ENCODE measurements around the gene RIPK4.
A peak's percentile ranks its signal among the peaks of the same experiment; 100 is the strongest.

Gene RIPK4

GRCh38 chr21:41768437-41769042 lies 1.7 kb upstream of the RIPK4 start:
- DNase-seq (ENCODE audit: low spot score) = peak; percentile 99

DNA sequence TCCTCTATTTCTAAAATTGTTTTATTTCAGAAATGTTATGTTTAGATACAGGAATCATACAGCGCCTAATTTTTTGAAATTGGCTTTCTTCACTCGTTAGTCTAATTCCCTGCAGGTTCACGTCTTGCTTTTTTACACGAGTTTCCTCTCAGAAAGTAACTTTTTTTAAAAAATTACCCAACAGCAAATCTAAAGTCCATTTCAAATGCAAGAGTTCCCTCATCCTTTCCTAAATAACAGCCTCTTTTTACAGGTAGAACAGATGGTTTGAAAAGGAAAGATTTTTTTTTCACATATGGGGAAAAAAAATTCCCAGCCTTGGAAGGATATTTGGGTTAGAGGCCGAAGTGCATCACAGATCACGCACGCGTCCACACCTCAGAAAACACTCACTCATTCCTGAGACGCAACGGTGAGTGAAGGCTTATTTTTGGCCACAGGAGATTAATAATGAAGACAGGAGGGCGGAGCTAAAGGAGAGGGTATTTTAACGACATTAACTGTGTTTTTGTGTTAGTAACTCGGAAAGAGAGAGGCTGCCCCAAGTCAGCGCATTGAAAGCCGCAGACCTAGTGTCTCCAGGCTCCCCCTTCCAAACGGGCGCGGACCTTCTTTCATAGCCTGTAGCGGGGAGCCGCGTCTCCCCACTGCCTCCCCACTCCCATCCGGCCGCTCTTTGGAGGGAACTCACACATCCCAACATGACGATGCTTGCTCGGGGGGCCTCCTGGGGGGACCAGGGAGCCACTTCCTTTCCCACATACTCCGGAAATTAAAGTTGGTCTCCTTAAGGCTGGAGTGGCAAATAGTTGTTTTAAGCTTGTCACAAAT lies 969 bp upstream of the RIPK4 start:
- DNase-seq (ENCODE audit: low spot score) = peak; percentile 61

DNA sequence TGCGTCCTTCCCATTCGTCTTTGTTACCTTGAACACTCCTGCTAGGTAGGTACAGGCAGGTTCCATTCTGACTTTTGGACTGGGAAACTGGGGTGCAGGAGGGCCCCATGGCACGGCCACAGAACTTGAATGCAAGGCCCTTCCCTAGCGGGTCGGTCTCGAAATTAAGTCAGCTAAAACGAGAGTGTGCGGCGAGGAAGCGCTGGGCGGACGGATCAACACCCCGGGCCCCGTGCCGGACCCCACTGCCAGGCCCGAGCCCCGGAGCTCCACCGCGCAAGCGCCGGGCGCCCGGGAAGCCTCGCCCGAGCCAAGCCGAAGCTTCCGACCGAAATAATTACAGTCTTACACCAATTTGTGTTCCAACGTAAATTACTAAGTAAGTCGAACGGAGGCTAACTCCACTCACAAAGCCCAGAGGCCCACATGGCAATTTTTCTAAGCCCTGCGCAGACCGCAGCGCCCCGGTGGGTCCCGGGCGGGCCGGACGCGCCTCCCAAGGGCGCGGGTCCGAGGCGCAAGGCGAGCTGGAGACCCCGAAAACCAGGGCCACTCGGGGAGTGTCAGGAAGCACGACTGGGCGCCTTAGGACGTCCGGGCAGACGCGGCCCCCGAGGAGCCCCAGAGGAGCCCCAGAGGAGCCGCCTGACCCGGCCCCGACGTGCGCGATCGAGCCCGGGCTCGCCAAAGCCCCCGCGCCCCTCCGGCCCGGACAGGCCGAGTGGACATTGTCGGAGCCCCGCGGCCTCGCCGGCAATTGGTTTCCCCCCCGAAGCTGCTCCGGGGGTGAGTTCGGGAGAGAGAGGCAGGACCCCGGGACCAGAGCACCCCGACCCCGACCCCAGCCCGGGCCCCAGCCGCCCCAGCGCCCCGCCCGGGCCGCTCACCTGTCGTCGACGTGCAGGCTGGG lies 624 bp downstream of the RIPK4 start:
- DNase-seq (ENCODE audit: low spot score) = no peak

GRCh38 chr21:41765420-41765821 lies 1.4 kb downstream of the RIPK4 start:
- DNase-seq (ENCODE audit: low spot score) = no peak

DNA sequence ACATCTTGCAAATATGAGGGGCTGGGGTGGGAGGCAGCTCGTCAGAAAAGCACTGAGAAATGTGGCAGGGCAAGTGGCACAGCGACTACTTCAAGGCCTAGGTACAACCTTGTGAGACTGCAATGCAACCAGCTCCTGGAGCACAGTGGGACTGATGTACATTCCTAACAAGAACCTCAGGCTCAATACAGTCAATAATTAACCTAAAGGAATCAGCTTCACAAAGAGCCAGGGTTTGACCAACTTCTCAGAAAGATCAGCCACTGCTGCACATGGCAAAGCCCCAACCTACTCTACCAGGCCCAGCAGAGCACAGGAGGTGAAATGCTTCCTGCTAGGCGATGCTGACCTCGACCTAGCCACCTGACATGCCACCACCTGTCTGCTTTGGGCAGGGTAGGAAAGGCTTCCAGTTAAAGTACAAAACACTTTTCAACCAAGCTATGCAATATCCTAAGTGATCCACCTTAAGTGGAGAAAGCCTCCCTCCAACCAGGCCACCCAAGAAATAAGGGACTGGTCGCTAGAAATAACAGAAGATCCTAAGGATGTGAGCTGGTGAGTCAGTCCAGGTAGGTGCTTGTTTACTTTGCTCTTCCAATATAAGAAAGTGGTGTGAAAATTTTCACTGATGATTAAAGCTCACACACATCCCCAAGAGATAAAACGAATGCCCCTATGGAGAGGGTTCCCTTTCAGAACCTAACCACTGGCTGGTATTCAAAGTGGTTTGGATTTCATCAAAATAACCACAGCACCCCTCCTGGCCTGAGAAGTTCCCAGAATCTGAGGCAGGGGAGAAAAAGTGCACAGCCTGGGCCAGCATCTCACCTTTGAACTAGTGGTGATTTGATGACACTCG lies 2.1 kb downstream of the RIPK4 start:
- peak; percentile 39 for DNase-seq (ENCODE audit: low spot score)

DNA sequence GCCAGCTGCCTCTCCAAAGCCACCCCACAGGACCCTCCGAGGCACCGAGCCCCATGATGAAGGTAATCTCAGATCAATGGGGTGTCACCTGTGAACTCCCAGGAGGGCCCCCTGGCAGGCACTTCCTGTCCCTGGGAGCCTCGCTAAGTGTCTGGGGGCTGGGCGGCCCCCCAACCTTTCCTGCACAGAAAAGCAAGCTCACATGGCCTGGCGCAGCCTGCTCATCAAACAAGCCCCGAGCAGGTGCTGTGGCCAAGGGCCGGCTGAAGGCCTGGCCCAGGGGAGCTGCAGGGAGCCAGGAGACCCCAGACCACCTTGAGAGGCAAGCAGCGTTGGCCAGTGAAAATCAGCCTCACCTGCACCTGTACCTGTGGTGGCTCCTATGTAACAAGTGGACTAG lies 2.9 kb downstream of the RIPK4 start:
- DNase-seq (ENCODE audit: low spot score) = no peak

GRCh38 chr21:41763398-41763931 lies 3.4 kb downstream of the RIPK4 start:
- no peak for DNase-seq (ENCODE audit: low spot score)

DNA sequence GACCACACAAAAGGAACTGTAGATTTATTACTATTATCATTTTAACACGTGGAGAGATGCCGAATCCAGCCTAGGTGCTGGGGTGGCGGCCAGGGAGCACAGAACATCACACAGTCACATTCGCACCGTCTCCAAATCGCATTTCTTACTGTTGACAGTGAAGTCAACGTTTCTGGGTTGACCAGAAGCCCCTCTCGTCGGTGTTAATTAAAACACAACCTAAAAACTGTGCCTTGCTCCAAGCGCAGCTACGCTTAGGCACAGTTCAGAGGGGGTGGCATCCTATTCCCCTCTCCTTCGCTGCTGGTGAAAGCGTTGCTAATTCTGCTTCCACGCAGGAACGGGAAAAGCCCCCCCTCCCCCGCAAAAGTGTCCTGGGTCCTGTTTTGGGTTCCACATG lies 4.1 kb downstream of the RIPK4 start:
- DNase-seq (ENCODE audit: low spot score) = no peak

- DNase-seq (ENCODE audit: low spot score) = no peak
Observed at GRCh38 chr21:41761934-41762635, 4.8 kb downstream of the RIPK4 start.

DNA sequence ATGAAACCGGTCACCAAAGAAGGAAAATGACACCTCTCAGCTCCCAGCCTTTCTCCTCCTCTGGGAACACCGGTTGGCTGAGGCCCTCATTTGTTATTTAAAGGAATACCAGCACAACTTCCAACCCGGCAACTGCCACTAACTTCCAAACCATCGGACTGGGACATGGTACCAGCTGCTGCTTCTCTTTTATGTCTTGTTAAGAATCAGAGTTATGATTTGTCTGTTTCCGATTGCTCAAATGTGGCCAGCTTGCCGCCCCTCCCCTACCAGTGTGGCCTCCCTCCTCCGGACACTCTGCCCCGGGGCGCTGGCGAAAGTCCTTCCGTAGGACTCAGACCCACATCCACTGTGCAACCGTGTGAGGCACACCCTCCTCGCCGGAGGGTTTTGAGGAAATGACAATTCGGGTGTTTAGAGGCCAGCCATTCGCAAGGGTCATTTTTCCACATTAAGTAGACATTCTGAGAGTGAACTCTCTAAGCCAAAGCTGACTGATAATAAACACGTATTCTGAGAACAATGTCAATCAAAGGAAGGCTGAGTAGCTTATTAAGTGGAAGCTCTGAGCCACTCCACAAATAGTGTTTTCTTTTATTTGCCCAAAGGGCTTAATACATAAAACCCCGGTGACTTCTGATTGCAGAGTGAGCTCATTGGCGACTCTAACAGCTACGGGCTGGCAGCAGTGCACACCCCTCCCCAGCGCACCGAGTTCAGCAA lies 5.5 kb downstream of the RIPK4 start:
- no peak for DNase-seq (ENCODE audit: low spot score)

GRCh38 chr21:41760411-41760810 lies 6.4 kb downstream of the RIPK4 start:
- no peak for DNase-seq (ENCODE audit: low spot score)

- no peak for DNase-seq (ENCODE audit: low spot score)
Observed at GRCh38 chr21:41759926-41760325, 6.9 kb downstream of the RIPK4 start.

GRCh38 chr21:41759214-41759840 lies 7.5 kb downstream of the RIPK4 start:
- no peak for DNase-seq (ENCODE audit: low spot score)

- peak; percentile 60 for DNase-seq (ENCODE audit: low spot score)
Observed at GRCh38 chr21:41758550-41758949, 8.3 kb downstream of the RIPK4 start.

DNA sequence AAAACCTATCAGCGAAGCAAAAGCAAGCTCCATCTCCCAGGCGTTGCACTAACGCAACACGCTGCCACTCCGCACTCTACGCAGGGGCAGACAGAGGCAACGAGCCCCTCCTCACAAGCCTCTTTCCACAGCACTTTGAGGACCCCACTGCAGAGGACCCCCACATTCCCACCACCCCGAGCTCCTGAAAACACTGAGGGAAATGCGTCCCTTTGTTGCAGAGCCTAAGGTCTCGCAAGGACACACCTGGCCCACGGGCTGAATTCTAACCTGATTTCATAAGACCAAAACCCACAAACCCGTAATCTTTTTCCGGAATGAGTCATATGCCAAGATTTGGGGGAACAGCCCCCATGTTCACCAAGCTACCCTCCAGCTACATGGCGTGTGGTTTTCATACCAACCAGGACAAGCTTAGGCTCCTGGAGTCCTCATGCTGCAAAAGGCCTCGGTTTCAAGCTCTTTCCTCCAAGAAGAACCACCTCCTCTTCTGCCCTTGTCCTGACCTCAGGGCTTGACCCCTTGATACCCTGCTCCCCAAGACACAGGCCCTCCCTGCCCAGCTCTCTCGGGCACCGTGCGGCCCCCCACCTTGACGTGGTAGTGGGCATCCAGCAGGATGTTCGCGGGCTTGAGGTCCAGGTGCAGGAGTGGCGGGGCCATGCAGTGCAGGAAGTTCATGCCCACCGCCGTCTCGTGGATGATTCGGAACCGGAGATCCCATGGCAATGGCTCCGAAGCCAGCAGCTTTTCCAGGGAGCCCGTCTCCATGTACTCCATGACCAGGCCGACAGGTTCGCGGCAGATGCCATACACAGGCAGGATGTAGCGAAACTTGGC lies 10.7 kb downstream of the RIPK4 start:
- DNase-seq (ENCODE audit: low spot score) = no peak

DNA sequence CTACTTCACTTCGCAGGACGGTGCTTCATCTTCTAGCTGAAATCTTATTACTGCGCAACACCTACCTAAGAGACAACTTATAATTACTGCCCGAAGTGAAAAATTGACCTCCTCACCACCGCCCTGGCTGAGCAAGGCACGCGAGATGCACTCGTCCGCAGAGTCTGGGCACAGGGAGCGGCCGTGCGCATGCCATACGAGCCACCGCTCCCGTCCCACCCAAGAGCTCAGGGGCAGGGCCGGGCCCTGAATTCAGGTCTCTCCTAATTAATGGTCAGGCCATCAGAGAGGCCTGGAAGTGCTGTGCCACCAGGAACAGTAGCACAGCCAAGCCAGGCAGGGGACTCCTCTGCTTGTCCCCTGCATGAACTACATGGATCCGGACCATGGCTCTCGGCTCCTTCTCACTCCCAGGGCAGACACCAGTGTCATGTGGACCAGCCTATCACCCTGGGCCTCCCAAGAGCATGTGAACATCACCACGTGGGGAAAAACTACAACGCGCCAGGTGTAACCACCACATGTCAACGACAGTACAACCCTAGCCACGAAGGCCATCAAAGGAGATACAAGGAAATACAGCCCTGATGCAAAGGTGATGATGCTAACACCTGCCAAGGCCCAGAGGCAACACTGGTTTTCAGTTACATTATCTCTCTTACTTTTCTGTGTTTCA lies 11.5 kb downstream of the RIPK4 start:
- DNase-seq (ENCODE audit: low spot score) = no peak

- no peak for DNase-seq (ENCODE audit: low spot score)
Observed at GRCh38 chr21:41754479-41754891, 12.4 kb downstream of the RIPK4 start.
